HCT116 (cell line): Measurements from ENCODE around the gene FOXL2NB. TPM values are rescaled to one million over a fixed set of nuclear protein-coding genes. Genes with fewer than 3 reads are reported as not detected.

ENCODE experiments used
- ATAC-seq: fragments of 200-7000 bp; cut with Tn5 transposase; 2 replicates; pipeline ENCODE4 v1.9.1; 2020; ENCODE audit warnings: mild to moderate bottlenecking, moderate library complexity
- BruUV-seq: library from RNA; stranded (reverse); fragments of 400-500 nt; replicated peaks from 2 replicates; lab custom pipeline; 2021; lab: Mats Ljungman, UMichigan
- CTCF ChIA-PET: fragments of 300-600 bp; sonication (Branson Sonifier 250); formaldehyde crosslinking; loops from one replicate; lab custom pipeline; 2021; ENCODE audit warnings: antibody characterized with exemption; lab: Charles Lee
- POLR2A ChIA-PET: fragments of 300-600, 350-600 bp; sonication (Branson Sonifier 250); formaldehyde crosslinking; loops from one replicate; lab custom pipeline; 2021; ENCODE audit warnings: antibody characterized with exemption; lab: Charles Lee
- RAD21 ChIA-PET, 2 experiments: fragments of 300-600 bp; sonication (Branson Sonifier 250); formaldehyde crosslinking; loops; one replicate each; lab custom pipeline; 2023; ENCODE audit warnings: low total read pairs in 2 of 2; ENCODE audit not compliant: uncharacterized antibody in 2 of 2, unreplicated experiment in 2 of 2, low non-redundant PET in 1 of 2; lab: Charles Lee
- DNase-seq: peaks from one replicate; pipeline ENCODE4 v3.0.0-alpha.2; 2010; ENCODE audit warnings: low read depth, low spot score
- H2AFZ ChIP-seq: fragments of 200-600 bp; shearing (Covaris generic), sonication (generic); 2 replicates; pipeline ENCODE4 v1.6.1; 2017; ENCODE audit warnings: low read depth, mixed run types, mixed read lengths, antibody characterized with exemption, low read length; ENCODE audit not compliant: poor library complexity, severe bottlenecking
- H3K27ac ChIP-seq: 2 replicates; pipeline ENCODE4 v1.5.1; 2012; ENCODE audit warnings: low read depth, low read length
- H3K27me3 ChIP-seq: fragments of 200-600 bp; sonication (generic); 2 replicates; pipeline ENCODE4 v1.6.1; 2016; ENCODE audit warnings: mixed run types, low read length, mixed read lengths; ENCODE audit not compliant: insufficient read depth
- H3K36me3 ChIP-seq, 2 experiments: fragments of 200-500 bp in 1 of 2; fragments of 200-600 bp in 1 of 2; sonication (Bioruptor generic) in 1 of 2; sonication (generic) in 1 of 2; 2 replicates each; pipeline versions ENCODE4 v1.5.1 to v1.6.1; 2014 to 2016; ENCODE audit warnings: low read length in 2 of 2, inconsistent platforms in 1 of 2, mixed read lengths in 1 of 2, mixed run types in 1 of 2; ENCODE audit not compliant: insufficient read depth in 2 of 2, control insufficient read depth in 1 of 2
- H3K4me1 ChIP-seq, 2 experiments: fragments of 200-600 bp in 1 of 2; sonication (generic) in 1 of 2; 2 replicates each; pipeline versions ENCODE4 v1.5.1 to v1.6.1; 2012 to 2017; ENCODE audit warnings: low read length in 2 of 2, inconsistent platforms in 1 of 2, mild to moderate bottlenecking in 1 of 2, mixed read lengths in 1 of 2, mixed run types in 1 of 2, moderate library complexity in 1 of 2; ENCODE audit not compliant: insufficient read depth in 2 of 2, control insufficient read depth in 1 of 2
- H3K4me2 ChIP-seq: fragments of 200-600 bp; sonication (generic); 2 replicates; pipeline ENCODE4 v1.6.1; 2017; ENCODE audit warnings: mixed run types, low read length, mixed read lengths
- H3K4me3 ChIP-seq, 2 experiments: fragments of 200-600 bp in 1 of 2; sonication (generic) in 1 of 2; replicated peaks in 1 of 2; 2 replicates each; pipeline ENCODE4 v1.5.1; 2011 to 2016; ENCODE audit warnings: low read length in 2 of 2, control low read depth in 1 of 2, low read depth in 1 of 2, mild to moderate bottlenecking in 1 of 2, mixed read lengths in 1 of 2, mixed run types in 1 of 2
- H3K79me2 ChIP-seq: fragments of 200-600 bp; sonication (generic); 2 replicates; pipeline ENCODE4 v1.6.1; 2017; ENCODE audit warnings: mild to moderate bottlenecking, mixed run types, low read length, moderate library complexity, mixed read lengths; ENCODE audit not compliant: insufficient read depth
- H3K9ac ChIP-seq: fragments of 200-600 bp; sonication (generic); 2 replicates; pipeline ENCODE4 v1.6.1; 2016; ENCODE audit warnings: low read length, mixed read lengths
- H3K9me2 ChIP-seq: fragments of 200-600 bp; sonication (generic), shearing (Covaris generic); 2 replicates; pipeline ENCODE4 v1.6.1; 2017; ENCODE audit warnings: mixed run types, mild to moderate bottlenecking, moderate library complexity; ENCODE audit not compliant: insufficient read depth
- H3K9me3 ChIP-seq, 2 experiments: fragments of 200-500 bp in 1 of 2; fragments of 200-600 bp in 1 of 2; sonication (Bioruptor generic) in 1 of 2; sonication (generic) in 1 of 2; 2 replicates each; pipeline ENCODE4 v1.6.1; 2014 to 2017; ENCODE audit warnings: low read length in 2 of 2, mixed read lengths in 2 of 2, inconsistent platforms in 1 of 2, low read depth in 1 of 2, mild to moderate bottlenecking in 1 of 2, mixed run types in 1 of 2, moderate library complexity in 1 of 2; ENCODE audit not compliant: control insufficient read depth in 1 of 2, insufficient read depth in 1 of 2
- H4K20me1 ChIP-seq: fragments of 200-600 bp; sonication (generic), shearing (Covaris generic); 2 replicates; pipeline ENCODE4 v1.6.1; 2017; ENCODE audit warnings: mixed run types, mild to moderate bottlenecking, moderate library complexity; ENCODE audit not compliant: insufficient read depth
- CEBPB ChIP-seq: IDR thresholded peaks from 2 replicates; pipeline ENCODE4 v1.6.1; 2012; ENCODE audit warnings: low read depth
- EGR1 ChIP-seq: IDR thresholded peaks from 2 replicates; pipeline ENCODE4 v1.6.1; 2012; ENCODE audit warnings: low read depth
- ELF1 ChIP-seq: IDR thresholded peaks from 2 replicates; pipeline ENCODE4 v1.6.1; 2012; ENCODE audit warnings: low read depth, borderline replicate concordance
- EZH2 ChIP-seq: fragments of 200-600 bp; sonication (generic); IDR thresholded peaks from 2 replicates; pipeline ENCODE4 v1.6.1; 2017; ENCODE audit warnings: antibody characterized with exemption, mixed run types
- JUND ChIP-seq: IDR thresholded peaks from 2 replicates; pipeline ENCODE4 v1.6.1; 2012
- POLR2A ChIP-seq: IDR thresholded peaks from 2 replicates; pipeline ENCODE4 v1.7.0; 2011; ENCODE audit warnings: borderline replicate concordance; ENCODE audit not compliant: insufficient read depth, insufficient read length; ENCODE audit errors: extremely low read depth
- POLR2AphosphoS5 ChIP-seq: IDR thresholded peaks from 2 replicates; pipeline ENCODE4 v1.6.1; 2011; ENCODE audit warnings: mild to moderate bottlenecking, low read depth, low read length, moderate library complexity
- SIN3A ChIP-seq: IDR thresholded peaks from 2 replicates; pipeline ENCODE4 v1.6.1; 2012; ENCODE audit warnings: low read depth
- SP1 ChIP-seq: IDR thresholded peaks from 2 replicates; pipeline ENCODE4 v1.6.1; 2012; ENCODE audit warnings: low read depth
- YY1 ChIP-seq: IDR thresholded peaks from 2 replicates; pipeline ENCODE4 v1.6.1; 2011; ENCODE audit warnings: low read length, low read depth, moderate library complexity, mild to moderate bottlenecking; ENCODE audit not compliant: insufficient replicate concordance; ENCODE audit errors: extremely low read depth
- ZFX ChIP-seq: fragments of 450-650 bp; IDR thresholded peaks from 2 replicates; pipeline ENCODE4 v1.6.1; 2017
- intact Hi-C: fragments of 100-400 bp; cut with micrococcal nuclease; formaldehyde crosslinking; loops from 2 replicates; pipeline ENCODE4 v1.10.0; 2022
- total RNA-seq: library from RNA; stranded (reverse); gene quantifications from one replicate; pipeline ENCODE4 v1.2.1, GENCODE V29; 2021; ENCODE audit not compliant: unreplicated experiment
- TF ChIP-seq, protein P1 (sequence below): IDR thresholded peaks from 2 replicates; pipeline ENCODE4 v1.6.1; 2012; ENCODE audit warnings: low read depth
- TF ChIP-seq, protein P2 (sequence below), 3 experiments: fragments of 200-600 bp in 1 of 3; sonication (generic) in 1 of 3; IDR thresholded peaks in 2 of 3; conservative IDR thresholded peaks in 1 of 3; 2 replicates each; pipeline ENCODE4 v1.5.1; 2012 to 2017; ENCODE audit warnings: low read depth in 2 of 3, low read length in 2 of 3, antibody characterized with exemption in 1 of 3, borderline replicate concordance in 1 of 3, control low read depth in 1 of 3, mild to moderate bottlenecking in 1 of 3, mixed read lengths in 1 of 3, mixed run types in 1 of 3, moderate library complexity in 1 of 3; ENCODE audit not compliant: insufficient read depth in 1 of 3
- TF ChIP-seq, protein P3 (sequence below): IDR thresholded peaks from 2 replicates; pipeline ENCODE4 v1.6.1; 2012

Gene FOXL2NB
- total RNA-seq, 1 experiment from 2014 or later: 0.93 TPM

DNA sequence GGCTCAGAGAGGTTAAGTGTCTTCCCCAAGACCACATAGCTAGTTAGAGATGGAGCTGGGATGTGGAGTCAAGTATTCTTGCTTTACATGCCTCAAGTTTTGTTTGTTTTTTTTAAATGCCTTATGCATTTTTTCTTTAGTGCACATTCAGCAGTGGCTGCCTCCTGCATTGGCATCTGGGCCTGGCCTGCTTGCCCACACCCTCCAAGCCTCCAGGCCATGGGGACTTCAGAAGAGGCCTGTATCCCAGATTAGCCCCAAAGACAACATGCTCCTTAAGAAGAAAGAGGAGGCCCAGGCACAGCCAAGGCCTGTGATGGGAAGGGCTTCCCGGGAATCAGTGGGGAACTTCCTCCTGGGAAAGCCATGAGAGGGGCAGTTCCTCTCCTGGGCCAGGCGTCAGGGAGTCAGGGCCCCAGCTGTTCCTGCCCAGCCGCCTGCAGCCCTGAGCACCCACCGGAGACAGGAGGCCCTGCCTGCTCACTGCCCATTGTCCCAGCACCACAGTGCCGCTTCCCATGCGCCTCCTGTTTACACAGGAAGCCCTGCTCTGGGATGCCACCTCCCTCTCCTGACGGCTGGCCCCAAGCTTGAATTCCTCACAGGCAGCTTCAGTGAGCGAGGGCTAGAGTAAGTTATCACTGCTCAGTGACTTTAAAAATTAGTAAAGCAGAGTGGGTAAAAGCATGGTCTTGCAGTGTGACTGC is 16.0 kb downstream of the FOXL2NB start:
- POLR2A ChIA-PET: no interaction called here

More for the DNA sequence above, 16.0 kb downstream of the FOXL2NB start:
- ChIA-PET RAD21 (no interaction called here), CTCF (no interaction called here)
- H2AFZ ChIP-seq: no peak overlapping the region
- no peak overlapping the region for H3K4me3 ChIP-seq
- H3K9me3 ChIP-seq: no peaks in the 10 kb centered on the region
- H3K36me3 ChIP-seq: no peaks in the 10 kb centered on the region
- no peaks in the 10 kb centered on the region for H4K20me1 ChIP-seq
- DNase-seq (no peak), ATAC-seq (no peak)
- no peak overlapping the region for H3K27ac ChIP-seq
- no peaks in the 10 kb centered on the region for H3K9me2 ChIP-seq
- BruUV-seq: no TSS peak
- H3K4me2 ChIP-seq: no peak overlapping the region
- H3K79me2 ChIP-seq: no peaks in the 10 kb centered on the region
- H3K27me3 ChIP-seq: no peaks in the 10 kb centered on the region
- no peaks in the 10 kb centered on the region for H3K4me1 ChIP-seq
- intact Hi-C loops: no loop called here
- TF ChIP-seq POLR2AphosphoS5: no peak
- no peak for TF ChIP-seq SIN3A
- no peak for TF ChIP-seq SP1
- no peak for TF ChIP-seq YY1
- no peak for TF ChIP-seq EGR1
- no peak for TF ChIP-seq POLR2A
- no peak for TF ChIP-seq ELF1
- TF ChIP-seq CEBPB: no peak
- no peak for TF ChIP-seq JUND
- TF ChIP-seq, protein P1, sequence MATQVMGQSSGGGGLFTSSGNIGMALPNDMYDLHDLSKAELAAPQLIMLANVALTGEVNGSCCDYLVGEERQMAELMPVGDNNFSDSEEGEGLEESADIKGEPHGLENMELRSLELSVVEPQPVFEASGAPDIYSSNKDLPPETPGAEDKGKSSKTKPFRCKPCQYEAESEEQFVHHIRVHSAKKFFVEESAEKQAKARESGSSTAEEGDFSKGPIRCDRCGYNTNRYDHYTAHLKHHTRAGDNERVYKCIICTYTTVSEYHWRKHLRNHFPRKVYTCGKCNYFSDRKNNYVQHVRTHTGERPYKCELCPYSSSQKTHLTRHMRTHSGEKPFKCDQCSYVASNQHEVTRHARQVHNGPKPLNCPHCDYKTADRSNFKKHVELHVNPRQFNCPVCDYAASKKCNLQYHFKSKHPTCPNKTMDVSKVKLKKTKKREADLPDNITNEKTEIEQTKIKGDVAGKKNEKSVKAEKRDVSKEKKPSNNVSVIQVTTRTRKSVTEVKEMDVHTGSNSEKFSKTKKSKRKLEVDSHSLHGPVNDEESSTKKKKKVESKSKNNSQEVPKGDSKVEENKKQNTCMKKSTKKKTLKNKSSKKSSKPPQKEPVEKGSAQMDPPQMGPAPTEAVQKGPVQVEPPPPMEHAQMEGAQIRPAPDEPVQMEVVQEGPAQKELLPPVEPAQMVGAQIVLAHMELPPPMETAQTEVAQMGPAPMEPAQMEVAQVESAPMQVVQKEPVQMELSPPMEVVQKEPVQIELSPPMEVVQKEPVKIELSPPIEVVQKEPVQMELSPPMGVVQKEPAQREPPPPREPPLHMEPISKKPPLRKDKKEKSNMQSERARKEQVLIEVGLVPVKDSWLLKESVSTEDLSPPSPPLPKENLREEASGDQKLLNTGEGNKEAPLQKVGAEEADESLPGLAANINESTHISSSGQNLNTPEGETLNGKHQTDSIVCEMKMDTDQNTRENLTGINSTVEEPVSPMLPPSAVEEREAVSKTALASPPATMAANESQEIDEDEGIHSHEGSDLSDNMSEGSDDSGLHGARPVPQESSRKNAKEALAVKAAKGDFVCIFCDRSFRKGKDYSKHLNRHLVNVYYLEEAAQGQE: no peak
- no peak for TF ChIP-seq ZFX
- TF ChIP-seq, protein P2, sequence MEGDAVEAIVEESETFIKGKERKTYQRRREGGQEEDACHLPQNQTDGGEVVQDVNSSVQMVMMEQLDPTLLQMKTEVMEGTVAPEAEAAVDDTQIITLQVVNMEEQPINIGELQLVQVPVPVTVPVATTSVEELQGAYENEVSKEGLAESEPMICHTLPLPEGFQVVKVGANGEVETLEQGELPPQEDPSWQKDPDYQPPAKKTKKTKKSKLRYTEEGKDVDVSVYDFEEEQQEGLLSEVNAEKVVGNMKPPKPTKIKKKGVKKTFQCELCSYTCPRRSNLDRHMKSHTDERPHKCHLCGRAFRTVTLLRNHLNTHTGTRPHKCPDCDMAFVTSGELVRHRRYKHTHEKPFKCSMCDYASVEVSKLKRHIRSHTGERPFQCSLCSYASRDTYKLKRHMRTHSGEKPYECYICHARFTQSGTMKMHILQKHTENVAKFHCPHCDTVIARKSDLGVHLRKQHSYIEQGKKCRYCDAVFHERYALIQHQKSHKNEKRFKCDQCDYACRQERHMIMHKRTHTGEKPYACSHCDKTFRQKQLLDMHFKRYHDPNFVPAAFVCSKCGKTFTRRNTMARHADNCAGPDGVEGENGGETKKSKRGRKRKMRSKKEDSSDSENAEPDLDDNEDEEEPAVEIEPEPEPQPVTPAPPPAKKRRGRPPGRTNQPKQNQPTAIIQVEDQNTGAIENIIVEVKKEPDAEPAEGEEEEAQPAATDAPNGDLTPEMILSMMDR (IDR thresholded peaks at IDR 0.05 in 2 of 3, conservative IDR thresholded peaks at IDR 0.05 in 1 of 3; ENCODE audit: borderline replicate concordance in 1 of 3, insufficient read depth in 1 of 3, low read depth in 2 of 3, low read length in 2 of 3): no peak
- no peak for TF ChIP-seq EZH2
- TF ChIP-seq, protein P3, sequence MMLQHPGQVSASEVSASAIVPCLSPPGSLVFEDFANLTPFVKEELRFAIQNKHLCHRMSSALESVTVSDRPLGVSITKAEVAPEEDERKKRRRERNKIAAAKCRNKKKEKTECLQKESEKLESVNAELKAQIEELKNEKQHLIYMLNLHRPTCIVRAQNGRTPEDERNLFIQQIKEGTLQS: no peak
- TF ChIP-seq, all 23 proteins: peak for 0
- H3K9ac ChIP-seq: no peak overlapping the region
